HG03439 (cell line): ENCODE measurements around the gene UFD1.

Experiments used
- ATAC-seq: cut with Tn5 transposase; IDR thresholded peaks from one replicate; pipeline ENCODE4 v1.9.1; 2021; ENCODE audit warnings: mild to moderate bottlenecking, moderate library complexity; ENCODE audit not compliant: unreplicated experiment

Gene UFD1, protein sequence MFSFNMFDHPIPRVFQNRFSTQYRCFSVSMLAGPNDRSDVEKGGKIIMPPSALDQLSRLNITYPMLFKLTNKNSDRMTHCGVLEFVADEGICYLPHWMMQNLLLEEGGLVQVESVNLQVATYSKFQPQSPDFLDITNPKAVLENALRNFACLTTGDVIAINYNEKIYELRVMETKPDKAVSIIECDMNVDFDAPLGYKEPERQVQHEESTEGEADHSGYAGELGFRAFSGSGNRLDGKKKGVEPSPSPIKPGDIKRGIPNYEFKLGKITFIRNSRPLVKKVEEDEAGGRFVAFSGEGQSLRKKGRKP

GRCh38 chr22:19478901-19479354 lies at the start of gene UFD1:
Gene UFD1 (minus strand): TSS chr22:19479193. CDS start chr22:19479085, 108 bp downstream.
- ATAC-seq: peak; percentile 51

- no peak for ATAC-seq
These were observed 48.9 kb upstream of the UFD1 start for GRCh38 chr22:19527861-19528417.

GRCh38 chr22:19527321-19527721 lies 48.3 kb upstream of the UFD1 start:
- ATAC-seq: no peak

DNA sequence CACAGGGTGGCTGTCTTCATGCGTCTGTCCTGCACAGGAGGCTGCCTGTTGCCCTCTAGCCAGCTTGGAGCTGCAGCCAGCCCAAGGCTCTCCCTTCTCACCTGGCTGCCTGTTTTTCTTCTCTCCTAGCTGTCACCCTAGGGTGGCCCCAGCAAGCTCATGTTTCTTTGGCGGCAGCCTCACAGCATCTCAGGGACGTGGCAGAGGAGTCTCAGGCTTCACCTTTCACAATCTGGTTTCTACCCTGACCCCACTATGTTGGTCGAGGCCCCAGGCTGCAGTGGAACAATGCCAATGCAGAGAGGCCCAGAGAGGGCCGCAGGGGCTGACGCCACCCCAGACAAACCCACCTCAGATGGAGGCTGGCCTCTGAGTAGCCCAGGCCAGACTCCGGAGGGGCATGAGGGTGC lies 47.7 kb upstream of the UFD1 start:
- ATAC-seq: no peak

DNA sequence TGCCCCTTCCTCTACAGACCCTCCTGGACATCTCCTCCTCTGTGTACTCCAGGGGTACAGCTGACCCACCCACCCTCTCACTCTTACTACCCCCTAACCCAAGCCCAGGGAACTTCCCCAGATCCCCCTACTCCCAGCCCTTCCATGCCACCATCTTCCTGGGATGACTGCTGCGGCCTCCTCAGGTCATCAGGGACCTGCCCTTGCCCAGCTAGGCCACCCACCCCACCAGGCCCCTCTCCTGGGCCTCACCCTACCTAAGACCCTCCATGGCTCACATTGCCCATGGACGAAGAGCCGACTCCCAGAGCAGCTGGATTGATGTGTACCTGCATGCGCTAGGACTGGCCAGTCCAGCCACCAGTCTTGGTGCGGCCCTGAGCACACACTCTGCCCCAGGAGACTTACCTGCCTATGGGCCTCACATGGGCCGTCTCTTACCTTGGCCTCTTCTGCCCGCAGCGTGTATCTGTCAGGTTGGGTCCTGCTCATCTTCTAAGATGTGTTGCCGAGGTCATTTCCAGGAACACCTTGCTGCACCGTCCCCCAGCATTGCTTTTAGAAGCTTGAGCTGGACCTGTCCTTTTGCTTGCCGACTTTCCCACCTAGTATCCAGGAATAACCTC lies 47.2 kb upstream of the UFD1 start:
- no peak for ATAC-seq

- ATAC-seq: no peak
These were observed 46.7 kb upstream of the UFD1 start for GRCh38 chr22:19525666-19526065.

- no peak for ATAC-seq
These were observed 46.2 kb upstream of the UFD1 start for GRCh38 chr22:19525116-19525660.

DNA sequence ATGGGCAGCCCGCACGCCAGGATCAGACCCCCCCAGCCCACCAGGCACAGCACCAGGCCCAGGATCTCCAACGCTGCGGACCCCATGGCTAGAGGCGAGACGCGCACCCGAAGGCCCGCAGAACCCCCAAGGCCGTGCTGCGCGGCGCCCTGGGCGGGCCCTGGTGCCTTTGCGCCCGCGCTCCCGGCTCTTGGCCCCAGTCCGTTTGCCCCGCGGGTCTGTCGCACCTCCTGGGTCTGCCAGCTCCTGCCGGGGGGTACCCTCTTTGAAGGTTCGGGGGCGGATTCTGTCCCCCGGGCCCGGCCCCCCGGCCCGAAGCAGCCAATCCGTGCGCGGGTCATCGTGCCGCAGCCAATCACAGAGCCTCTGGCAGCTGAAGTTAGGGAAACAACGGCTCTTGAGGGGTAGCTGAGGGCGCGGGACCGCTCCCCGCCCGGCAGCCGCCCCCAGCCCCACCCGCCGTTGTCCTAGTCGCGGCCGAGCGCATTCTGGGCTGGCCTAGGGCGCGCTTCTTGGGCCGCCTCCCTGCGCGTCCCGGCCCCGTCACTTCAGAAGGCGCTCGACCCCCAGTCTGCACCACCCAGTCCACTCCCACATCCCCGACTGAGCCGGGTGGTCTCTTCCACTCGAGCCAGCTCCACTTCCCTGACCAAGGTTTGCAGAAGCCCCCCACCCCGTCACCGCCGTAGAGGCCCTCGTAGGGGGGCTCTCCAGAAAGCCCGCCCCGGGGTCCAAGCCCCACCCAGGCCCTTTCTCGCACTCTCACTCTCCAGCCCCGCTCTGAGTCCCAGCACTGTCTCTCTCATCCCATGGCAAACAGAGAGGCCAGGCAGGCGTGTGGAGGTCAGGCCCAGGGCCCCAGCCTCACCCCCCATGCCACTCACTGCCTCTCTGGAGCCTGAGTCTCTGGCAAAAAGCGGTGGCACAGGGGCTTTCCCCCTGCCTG lies 45.5 kb upstream of the UFD1 start, which contains the start of gene CLDN5:
CLDN5 (minus strand) TSS at position 241 of the 946 bp plus-strand sequence; CDS start at position 86, 155 bp downstream.
- ATAC-seq: no peak

GRCh38 chr22:19523240-19524169 lies 44.5 kb upstream of the UFD1 start:
- ATAC-seq: no peak

- ATAC-seq: no peak
These were observed 43.9 kb upstream of the UFD1 start for GRCh38 chr22:19522881-19523239.

GRCh38 chr22:19522190-19522880 lies 43.3 kb upstream of the UFD1 start:
- ATAC-seq: no peak

DNA sequence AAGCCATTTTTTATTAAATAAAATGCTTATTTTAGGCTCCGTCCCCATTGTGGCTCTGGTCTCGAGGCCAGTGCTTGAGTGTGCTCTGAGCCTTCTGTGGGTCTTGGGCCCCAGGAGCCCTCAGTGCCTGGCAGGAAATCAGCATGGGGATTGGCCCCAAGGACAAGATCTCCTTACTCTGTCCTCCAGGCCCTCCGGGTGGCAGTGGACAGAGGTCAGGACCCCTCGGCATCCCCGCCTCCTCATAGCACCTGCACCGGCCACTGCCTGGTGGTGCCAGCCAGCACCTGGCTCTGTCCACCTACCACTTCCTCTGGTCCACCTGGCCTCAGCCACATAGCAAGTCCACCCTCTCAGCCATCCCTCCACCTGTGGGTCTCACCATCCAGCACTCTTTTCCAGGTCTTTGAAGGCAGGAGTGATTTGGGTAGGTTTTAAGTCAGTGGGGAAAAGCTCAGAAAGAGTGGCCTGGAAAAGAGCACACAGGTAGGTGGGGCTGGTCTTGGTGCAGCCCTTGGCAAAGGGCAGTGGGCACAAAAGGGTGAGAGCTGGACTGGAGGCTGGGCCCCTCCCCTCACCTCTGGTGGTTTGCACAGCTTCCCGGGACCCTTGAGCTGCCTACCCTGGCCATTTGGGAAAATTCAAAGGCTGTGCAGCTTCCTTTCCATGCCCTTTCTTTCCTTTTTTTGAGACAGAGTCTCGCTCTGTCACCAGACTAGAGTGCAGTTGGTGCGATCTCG lies 41.7 kb upstream of the UFD1 start:
- ATAC-seq: no peak

GRCh38 chr22:19520007-19520406 lies 41.0 kb upstream of the UFD1 start:
- ATAC-seq: no peak

DNA sequence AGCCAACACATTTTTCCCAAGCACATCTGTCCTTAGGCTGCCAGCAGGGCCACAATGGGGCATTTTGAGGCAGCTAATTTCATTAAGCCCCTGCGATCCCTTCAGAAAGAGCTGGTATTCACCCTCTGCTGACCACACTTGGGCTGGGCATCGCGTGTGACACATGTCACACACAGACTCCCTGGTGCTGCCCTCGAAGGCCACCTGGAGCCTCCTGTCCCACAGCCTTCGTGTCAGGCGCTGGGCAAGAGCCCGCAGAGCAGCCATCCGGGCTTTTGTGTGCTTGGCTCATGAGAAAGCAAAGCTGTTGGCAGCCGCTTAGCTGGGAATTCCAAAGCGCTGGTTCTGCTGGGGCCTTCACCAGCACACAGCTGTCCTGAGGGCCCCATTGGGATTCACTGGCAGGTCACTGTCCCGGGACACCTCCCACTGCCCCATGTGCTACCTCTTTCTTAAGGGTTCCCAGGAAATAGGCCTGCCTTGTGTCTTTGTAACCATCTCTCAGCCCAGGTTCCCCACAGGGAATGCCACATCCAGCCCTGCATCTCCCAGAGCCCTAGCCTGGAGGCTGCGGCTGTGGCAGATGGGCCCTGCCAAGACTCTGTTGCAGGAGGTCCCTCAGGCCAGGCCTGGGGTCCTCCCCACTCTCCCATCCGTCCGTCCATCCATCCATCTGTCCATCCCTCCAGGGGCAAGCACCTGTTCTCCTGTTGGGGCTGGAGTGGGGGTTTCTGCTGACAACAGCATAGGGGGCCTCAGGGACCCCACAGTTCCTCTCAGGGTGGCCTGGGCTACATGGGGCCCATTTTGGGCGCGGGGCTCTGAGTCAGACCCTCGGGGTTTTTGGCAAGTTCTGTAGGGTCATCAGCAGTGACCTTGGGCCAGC lies 40.3 kb upstream of the UFD1 start:
- ATAC-seq: no peak

- ATAC-seq: no peak
These were observed 39.6 kb upstream of the UFD1 start for GRCh38 chr22:19518635-19519034.

DNA sequence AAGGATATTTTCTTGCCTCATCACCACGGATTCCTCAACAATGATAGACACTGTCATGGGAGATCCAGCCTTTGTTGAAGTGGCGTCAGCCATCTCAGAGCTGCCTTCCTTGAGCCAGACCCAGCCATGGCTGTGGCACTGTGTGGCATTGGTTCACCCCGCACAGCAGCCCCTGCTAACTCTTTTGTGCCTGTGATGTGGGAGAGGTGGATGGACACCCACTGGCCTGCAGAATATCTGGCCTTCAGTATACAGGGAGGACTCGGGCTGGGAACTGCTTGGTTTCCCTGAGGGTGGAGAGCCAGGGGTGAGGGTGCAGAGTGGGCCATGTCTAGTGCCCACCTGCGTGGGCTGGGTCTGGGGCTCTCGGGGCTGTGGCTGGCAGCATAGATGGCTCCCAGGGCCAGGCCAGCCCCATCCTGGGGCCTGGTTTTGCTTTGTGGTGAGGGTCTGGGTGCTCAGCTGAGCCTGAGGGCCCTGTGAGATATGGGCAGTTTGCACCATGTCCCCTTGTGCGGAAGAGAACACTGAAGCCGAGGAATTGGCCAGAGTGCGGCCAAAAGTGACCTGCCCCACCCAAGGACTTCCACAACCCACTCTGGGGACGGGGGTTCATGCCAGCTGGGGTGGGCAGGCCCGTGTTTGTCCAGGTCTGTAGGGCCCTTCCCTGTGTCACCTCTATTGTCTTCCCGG lies 39.1 kb upstream of the UFD1 start:
- ATAC-seq: no peak

GRCh38 chr22:19517171-19517500 lies 38.1 kb upstream of the UFD1 start:
- no peak for ATAC-seq
